Measurements from ENCODE around the gene CDC42SE2. TPM values are rescaled to one million over a fixed set of nuclear protein-coding genes. Genes with fewer than 3 reads are reported as not detected.

The CDC42SE2 gene
- total RNA-seq, 1 experiment from 2014 or later = 33.7 TPM

DNA sequence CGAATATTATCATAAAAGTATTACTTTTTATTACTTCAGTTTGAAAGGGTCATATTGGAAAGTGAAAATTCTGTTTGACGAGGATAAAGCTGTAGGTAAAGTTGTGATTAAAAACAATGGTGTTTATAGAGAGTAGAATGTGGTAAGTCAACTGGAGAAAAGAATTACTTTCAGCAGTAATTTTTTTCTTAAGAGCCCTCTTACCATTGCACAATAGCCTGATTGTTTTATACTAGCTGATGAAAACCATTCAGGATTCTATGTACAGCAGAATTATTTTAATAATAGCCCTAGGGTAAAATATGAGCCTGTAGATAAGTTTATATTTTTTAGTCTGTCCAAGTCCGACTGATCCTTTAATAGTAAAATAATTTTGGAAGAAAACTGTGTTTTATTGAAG, 16.6 kb downstream of the CDC42SE2 start:
- no peak overlapping the region for H3K27ac ChIP-seq
- no peaks in the 10 kb centered on the region for H3K36me3 ChIP-seq
- DNase-seq = no peak
- no peaks in the 10 kb centered on the region for H3K9me3 ChIP-seq (replicated peaks)
- no peaks in the 10 kb centered on the region for H3K27me3 ChIP-seq
- H3K4me1 ChIP-seq = no peaks in the 10 kb centered on the region
- H3K4me3 ChIP-seq = no peak overlapping the region

DNA sequence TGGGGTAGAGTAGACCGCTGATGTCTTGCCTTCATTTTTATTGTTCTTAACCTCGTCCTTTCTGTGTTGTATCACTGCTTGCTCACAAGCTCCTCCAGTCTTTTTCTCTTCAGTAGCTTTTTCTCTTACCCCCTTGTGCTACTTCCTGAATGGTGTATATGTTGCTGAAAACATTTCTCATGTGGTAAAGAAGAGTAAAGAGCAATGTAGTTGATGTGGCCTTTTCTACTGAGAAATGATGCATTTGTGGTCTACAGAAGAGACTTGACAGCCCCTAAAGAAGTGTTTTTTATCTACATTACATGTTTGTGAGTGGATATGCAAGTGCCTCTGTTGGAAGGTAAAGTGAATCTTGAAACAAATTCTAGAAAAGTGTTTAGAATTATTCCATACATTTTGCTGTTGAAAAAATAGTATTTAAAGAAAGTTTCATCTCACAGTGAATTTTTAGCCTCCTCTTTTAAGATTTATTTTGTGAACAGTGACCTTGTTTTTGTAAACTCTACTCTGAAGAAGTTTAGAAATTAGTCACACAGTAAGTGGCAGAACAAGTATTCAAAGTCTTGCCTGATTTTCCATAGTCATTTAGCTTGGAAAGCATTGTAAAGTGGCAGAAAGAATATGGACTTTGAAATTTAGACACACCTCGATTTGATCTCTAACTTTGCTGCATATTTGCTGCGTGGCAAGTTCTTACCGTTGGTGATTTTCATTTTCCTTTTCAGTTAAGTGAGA, 17.4 kb downstream of the CDC42SE2 start:
- no peaks in the 10 kb centered on the region for H3K4me1 ChIP-seq
- H3K27me3 ChIP-seq = no peaks in the 10 kb centered on the region
- H3K36me3 ChIP-seq = no peaks in the 10 kb centered on the region
- H3K9me3 ChIP-seq (replicated peaks) = no peaks in the 10 kb centered on the region
- DNase-seq = no peak
- no peak overlapping the region for H3K4me3 ChIP-seq
- no peak overlapping the region for H3K27ac ChIP-seq

DNA sequence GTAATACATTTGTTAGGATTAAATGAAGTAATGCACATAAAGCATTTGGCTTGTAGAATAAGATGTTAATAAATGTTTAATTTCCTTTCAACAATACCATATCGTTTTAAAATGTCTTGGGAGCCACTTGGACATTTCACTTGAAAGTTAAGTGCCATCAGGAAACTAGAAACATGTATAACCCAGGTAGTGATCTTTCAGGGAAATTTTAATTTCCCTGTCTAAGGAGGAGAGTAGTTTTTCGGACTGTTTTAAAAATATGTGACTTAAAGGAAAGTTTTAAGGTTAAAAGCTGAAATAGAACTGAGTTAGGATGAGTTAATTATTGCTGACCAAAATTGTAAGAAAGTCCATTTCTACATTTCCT, 18.0 kb downstream of the CDC42SE2 start:
- Histone ChIP-seq H3K27ac (no peak overlapping the region), H3K4me1 (no peaks in the 10 kb centered on the region), H3K4me3 (no peak overlapping the region), H3K27me3 (no peaks in the 10 kb centered on the region), H3K36me3 (no peaks in the 10 kb centered on the region), H3K9me3 (replicated peaks) (no peaks in the 10 kb centered on the region)
- no peak for DNase-seq

DNA sequence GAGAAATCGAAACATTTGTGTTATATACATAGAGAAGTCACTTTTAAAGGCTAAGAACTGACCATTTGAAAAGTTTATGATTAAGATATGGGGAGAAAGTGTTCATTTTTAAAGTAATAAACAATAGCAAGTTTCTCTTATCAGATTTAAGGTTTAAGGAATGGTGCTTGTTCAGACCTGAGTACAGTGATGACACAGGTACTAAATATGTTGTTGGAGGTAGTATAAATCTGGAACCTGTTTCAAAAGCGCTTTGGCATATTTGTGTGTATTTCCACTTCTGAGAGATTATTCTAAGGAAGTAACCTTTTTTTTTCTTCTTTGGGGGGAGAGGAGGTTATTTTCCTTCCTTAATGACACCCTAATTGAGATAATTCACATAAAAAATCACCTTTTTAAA, 18.4 kb downstream of the CDC42SE2 start:
- H3K4me3 ChIP-seq = no peak overlapping the region
- DNase-seq = no peak
- H3K36me3 ChIP-seq = no peaks in the 10 kb centered on the region
- H3K9me3 ChIP-seq (replicated peaks) = no peaks in the 10 kb centered on the region
- no peaks in the 10 kb centered on the region for H3K27me3 ChIP-seq
- H3K27ac ChIP-seq = no peak overlapping the region
- H3K4me1 ChIP-seq = no peaks in the 10 kb centered on the region

DNA sequence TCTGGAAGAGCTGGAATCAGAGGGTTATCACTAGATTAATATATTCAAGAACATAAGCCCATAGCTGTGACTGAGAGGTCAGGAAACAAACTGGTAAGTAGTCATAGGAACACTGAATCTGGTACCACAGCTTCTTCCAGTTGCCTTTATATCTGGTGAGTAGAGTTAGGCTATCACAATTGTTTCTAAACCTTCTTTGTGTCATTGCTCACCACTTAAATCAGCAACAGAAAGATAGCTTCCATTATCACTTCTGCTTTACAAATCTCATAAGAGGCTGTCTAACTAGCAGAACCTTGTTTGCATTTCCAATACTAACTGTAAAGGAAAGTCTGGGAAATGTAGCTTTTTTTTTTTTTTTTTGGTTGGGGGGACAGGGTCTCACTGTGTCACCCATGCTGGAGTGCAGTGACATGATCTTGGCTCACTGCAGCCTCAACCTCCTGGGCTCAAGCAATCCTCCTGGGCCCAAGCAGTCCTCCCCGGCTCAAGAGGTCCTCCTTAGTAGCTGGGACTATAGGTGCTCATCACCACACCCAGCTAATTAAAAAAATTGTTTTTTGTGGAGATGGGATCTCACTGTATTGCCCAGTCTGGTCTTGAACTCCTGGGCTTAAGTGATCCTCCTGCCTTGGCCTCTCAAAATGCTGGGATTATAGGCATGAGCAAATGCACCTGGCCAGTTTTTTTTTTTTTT, 22.0 kb downstream of the CDC42SE2 start:
- H3K36me3 ChIP-seq = 0 out of 2 replicates have a peak, but pooled peaks cover 2% of the 10 kb centered on the region
- H3K27me3 ChIP-seq = no peaks in the 10 kb centered on the region
- no peak for DNase-seq
- no peaks in the 10 kb centered on the region for H3K4me1 ChIP-seq
- no peak overlapping the region for H3K27ac ChIP-seq
- no peaks in the 10 kb centered on the region for H3K9me3 ChIP-seq (replicated peaks)
- H3K4me3 ChIP-seq = no peak overlapping the region

DNA sequence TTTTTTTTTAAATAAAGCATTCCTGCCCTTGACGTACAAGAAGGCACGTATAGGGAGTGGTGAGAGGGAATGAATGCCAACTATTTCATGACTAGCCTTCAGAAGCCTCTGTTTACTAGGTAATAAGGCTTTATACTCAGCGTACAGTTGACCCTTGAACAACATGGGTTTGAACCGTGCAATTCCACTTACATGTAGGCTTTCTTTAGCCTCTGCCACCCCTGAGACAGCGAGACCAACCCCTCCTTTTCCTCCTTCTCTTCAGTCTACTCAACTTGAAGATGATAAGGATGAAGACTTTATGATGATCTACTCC, 22.5 kb downstream of the CDC42SE2 start:
- H3K36me3 ChIP-seq = 0 out of 2 replicates have a peak, but pooled peaks cover 3% of the 10 kb centered on the region
- no peaks in the 10 kb centered on the region for H3K4me1 ChIP-seq
- H3K27ac ChIP-seq = no peak overlapping the region
- no peak overlapping the region for H3K4me3 ChIP-seq
- H3K27me3 ChIP-seq = no peaks in the 10 kb centered on the region
- no peaks in the 10 kb centered on the region for H3K9me3 ChIP-seq (replicated peaks)
- no peak for DNase-seq

DNA sequence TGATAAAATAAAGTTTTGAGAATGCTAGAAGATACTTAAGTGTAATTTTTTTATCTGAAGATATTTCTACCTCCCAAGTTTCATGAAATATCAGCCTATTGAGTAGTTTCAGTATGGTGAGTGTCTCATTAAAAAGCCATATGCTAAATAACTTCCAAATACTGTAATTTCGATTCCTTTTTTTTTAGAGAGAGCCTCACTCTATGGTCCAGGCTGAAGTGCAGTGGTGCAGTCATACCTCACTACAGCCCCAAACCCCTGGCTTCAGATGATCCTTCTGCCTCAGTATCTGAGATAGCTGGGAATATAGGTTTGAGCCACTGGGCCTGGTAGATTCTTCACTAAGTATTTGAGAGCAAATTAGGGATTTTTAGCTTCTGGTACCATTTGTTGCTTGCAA, 24.5 kb downstream of the CDC42SE2 start:
- Histone ChIP-seq H3K4me3 (no peak overlapping the region), H3K9me3 (replicated peaks) (no peaks in the 10 kb centered on the region), H3K27ac (no peak overlapping the region), H3K4me1 (no peaks in the 10 kb centered on the region), H3K36me3 (peaks cover 7% of the 10 kb centered on the region; the same call in 1 of the 2 replicates), H3K27me3 (no peaks in the 10 kb centered on the region)
- DNase-seq = no peak

DNA sequence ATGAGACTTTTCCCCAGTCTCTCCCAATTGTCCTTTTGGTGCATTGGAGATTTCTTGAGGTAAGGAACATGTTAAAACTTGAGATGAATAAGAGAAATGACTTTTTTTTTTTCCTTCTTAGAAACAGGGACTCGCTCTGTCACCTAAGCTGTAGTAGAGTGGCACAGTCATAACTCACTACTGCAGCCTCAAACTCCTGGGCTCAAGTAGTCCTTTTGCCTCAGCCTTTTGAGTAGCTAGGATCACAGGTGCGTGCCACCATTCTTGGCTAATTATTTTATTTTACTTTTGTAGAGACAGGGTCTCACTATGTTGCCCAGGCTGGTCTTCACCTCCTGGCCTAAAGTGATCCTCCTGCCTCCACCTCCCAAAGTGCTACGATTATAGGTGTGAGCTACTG, 25.9 kb downstream of the CDC42SE2 start:
- Histone ChIP-seq H3K27me3 (no peaks in the 10 kb centered on the region), H3K9me3 (replicated peaks) (no peaks in the 10 kb centered on the region), H3K27ac (no peak overlapping the region), H3K4me3 (no peak overlapping the region), H3K36me3 (peaks cover 7% of the 10 kb centered on the region; the same call in 1 of the 2 replicates), H3K4me1 (no peaks in the 10 kb centered on the region)
- no peak for DNase-seq

DNA sequence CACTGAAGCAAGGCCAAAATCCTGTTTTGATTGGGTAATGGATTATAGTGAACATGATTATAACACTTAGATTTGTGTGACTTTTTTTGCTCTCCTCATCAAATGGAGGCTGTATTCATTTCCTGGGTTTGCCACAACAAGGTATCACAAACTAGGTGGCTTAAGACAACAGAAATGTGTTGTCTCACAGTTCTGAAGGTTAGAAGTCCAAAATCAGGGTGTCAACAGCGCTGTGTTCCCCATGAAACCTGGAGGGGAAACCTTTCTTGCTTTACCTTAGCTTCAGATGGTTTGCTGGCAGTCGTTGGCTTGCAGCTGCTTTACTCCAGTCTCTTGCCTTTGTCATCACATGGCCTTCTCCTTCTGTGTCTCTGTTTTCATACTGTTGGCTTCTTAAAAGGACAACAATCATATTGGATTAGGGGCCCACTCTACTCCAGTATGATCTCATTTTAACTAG, 32.4 kb downstream of the CDC42SE2 start:
- Histone ChIP-seq H3K4me3 (no peak overlapping the region), H3K27ac (no peak overlapping the region), H3K27me3 (no peaks in the 10 kb centered on the region), H3K36me3 (peaks cover 3% of the 10 kb centered on the region; the same call in 1 of the 2 replicates), H3K9me3 (replicated peaks) (no peaks in the 10 kb centered on the region), H3K4me1 (0 out of 2 replicates have a peak, but pooled peaks cover 2% of the 10 kb centered on the region)
- DNase-seq = peak in 1 of 2 experiments; percentile 20

DNA sequence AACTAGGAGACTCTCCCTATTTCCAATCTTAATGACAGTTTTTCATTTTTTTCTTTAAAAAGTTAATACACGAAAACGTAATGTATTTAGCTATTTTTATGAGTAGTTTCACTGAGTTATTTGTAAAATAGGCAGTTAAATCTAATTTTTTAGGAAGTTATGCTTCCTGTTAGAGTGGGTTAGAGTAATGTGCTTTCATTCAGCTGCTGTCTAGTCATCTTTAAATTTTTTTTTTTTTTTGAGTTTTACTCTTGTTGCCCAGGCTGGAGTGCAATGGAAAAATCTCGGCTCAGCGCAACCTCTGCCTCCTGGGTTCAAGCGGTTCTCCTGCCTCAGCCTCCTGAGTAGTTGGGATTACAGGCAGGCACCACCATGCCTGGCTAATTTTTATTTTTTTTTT, 34.0 kb downstream of the CDC42SE2 start:
- H3K27me3 ChIP-seq = no peaks in the 10 kb centered on the region
- no peak overlapping the region for H3K27ac ChIP-seq
- H3K4me3 ChIP-seq = no peak overlapping the region
- no peaks in the 10 kb centered on the region for H3K9me3 ChIP-seq (replicated peaks)
- H3K4me1 ChIP-seq = 0 out of 2 replicates have a peak, but pooled peaks cover 2% of the 10 kb centered on the region
- no peak for DNase-seq
- no peaks in the 10 kb centered on the region for H3K36me3 ChIP-seq

DNA sequence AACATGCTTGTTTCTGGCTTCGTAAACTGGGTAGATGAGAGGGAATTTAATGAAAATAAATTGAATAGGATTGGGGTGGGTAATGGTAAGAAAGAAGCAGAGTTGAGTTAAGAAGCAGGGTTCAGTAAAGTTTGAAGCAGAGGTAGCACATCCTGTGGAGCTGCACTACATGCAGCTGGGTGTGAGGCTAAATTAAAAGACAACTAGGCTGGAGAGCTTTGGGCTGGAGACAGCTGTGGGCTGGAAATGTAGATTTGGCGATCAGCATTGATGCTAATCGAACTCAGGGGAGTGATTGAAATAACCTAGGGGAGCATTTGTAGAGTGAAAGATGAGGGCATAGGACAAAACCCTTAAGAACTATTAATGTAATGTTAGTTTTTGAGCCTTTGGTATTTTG, 35.6 kb downstream of the CDC42SE2 start:
- H3K4me1 ChIP-seq = 0 out of 2 replicates have a peak, but pooled peaks cover 2% of the 10 kb centered on the region
- no peaks in the 10 kb centered on the region for H3K36me3 ChIP-seq
- no peak overlapping the region for H3K27ac ChIP-seq
- no peak overlapping the region for H3K4me3 ChIP-seq
- H3K27me3 ChIP-seq = no peaks in the 10 kb centered on the region
- DNase-seq = no peak
- no peaks in the 10 kb centered on the region for H3K9me3 ChIP-seq (replicated peaks)

DNA sequence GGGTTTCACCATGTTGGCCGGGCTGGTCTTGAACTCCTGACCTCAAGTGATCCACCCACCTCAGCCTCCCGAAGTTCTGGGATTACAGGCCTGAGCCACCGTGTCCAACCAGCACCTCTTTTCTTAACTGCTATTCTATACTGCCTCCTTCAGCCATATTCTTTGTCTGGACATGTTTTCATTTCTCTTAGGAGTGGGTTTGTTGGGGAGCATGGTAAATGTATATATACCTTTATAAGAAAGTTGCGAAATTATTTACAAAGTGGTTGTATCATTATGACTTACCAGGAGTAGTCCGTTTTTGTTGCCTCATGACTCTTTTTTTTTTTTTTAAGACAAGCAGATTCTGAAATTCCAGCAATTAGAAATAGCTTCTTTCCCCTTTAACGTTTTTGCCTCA, 38.7 kb downstream of the CDC42SE2 start:
- H3K27me3 ChIP-seq = no peaks in the 10 kb centered on the region
- H3K4me1 ChIP-seq = no peaks in the 10 kb centered on the region
- H3K36me3 ChIP-seq = no peaks in the 10 kb centered on the region
- H3K4me3 ChIP-seq = no peak overlapping the region
- DNase-seq = no peak
- H3K27ac ChIP-seq = no peak overlapping the region
- H3K9me3 ChIP-seq (replicated peaks) = peaks cover 1% of the 10 kb centered on the region; the same call in 1 of the 2 replicates

DNA sequence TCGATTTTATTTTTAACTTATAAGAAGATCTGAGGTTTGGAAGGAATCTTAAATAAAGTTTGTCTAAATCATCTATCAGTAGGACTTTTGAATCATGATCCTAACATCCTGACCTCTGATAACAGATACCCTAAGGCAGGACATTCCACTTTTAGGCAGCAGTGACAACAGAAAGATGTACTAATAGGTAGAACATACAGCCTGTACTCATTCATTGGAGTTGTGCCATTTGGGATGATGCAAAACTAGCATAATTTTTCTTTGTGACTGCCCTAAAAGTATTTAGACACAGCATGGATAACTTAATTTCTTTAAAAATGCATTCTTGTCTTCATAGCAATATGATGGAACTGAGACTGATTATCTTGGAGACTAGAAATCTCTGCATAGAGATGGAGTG, 39.7 kb downstream of the CDC42SE2 start:
- no peak overlapping the region for H3K27ac ChIP-seq
- H3K36me3 ChIP-seq = no peaks in the 10 kb centered on the region
- no peak for DNase-seq
- no peaks in the 10 kb centered on the region for H3K27me3 ChIP-seq
- H3K9me3 ChIP-seq (replicated peaks) = peaks cover 4% of the 10 kb centered on the region; the same call in 1 of the 2 replicates
- no peaks in the 10 kb centered on the region for H3K4me1 ChIP-seq
- H3K4me3 ChIP-seq = no peak overlapping the region

DNA sequence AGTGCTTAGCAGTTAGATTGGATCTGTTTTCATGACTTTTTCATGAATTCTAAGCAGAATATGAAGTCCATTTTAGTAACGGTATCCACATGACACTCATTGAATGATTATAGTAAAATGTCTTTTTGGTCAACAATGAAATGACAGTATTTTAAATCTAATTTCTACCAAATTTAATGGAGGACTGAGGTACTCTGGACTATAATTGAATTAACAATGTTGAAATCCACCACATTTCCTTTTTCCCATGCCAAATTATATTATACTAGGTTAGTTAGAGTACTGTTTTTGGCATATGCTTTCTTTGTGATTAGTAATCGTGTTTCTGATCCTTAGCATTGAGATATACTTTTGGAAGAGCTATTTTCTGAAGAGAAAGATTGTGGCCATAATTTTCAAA, 40.6 kb downstream of the CDC42SE2 start:
- Histone ChIP-seq H3K4me3 (no peak overlapping the region), H3K9me3 (replicated peaks) (peaks cover 4% of the 10 kb centered on the region; the same call in 1 of the 2 replicates), H3K27ac (no peak overlapping the region), H3K27me3 (no peaks in the 10 kb centered on the region), H3K36me3 (no peaks in the 10 kb centered on the region), H3K4me1 (no peaks in the 10 kb centered on the region)
- no peak for DNase-seq

DNA sequence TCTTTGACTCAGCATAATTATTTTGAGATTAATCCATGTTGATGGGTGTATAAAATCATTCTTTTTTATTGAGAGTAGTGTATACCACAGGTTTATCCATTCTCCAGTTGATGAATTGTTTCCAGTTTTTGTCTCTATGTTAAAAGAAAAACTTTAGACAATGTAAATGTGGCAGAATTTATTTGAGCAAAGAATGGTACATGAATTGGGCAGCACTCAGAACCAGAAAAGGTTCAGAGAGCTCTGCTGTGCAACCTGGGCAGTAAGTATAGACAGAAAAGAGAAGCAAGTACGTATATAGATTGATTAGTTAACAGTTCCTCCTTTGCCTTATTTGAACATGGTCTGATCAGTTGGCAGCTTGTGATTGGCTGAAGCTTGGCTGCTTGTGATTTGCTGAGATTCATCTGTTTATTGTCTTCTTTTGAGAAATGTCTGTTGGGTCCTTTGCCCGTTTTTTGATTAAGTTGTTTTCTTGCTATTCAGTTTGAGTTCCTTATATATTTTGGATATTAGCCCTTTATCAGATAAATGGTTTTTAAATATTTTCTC, 41.4 kb downstream of the CDC42SE2 start:
- Histone ChIP-seq H3K4me1 (no peaks in the 10 kb centered on the region), H3K9me3 (replicated peaks) (peaks cover 4% of the 10 kb centered on the region; the same call in 1 of the 2 replicates), H3K4me3 (no peak overlapping the region), H3K27ac (no peak overlapping the region), H3K27me3 (no peaks in the 10 kb centered on the region), H3K36me3 (no peaks in the 10 kb centered on the region)
- DNase-seq = no peak

Measured in SJCRH30 (cell line).